HG02870 (cell line): ENCODE results near the gene CD109.
"Not testable (repeated sequence)": the region's sequence is repeated elsewhere in the genome, so short reads cannot be mapped to it uniquely, and the experiment has no call there.

ENCODE experiments used
- ATAC-seq: cut with Tn5 transposase; IDR thresholded peaks from one replicate; pipeline ENCODE4 v1.9.1; 2021; ENCODE audit warnings: mild to moderate bottlenecking, moderate library complexity; ENCODE audit not compliant: unreplicated experiment

Gene CD109

GRCh38 chr6:73782911-73783310 lies 86.9 kb downstream of the CD109 start:
- ATAC-seq: no peak

- ATAC-seq: no peak
Measured at GRCh38 chr6:73784726-73785505, 88.9 kb downstream of the CD109 start.

- ATAC-seq: no peak
Measured at GRCh38 chr6:73790574-73790973, 94.6 kb downstream of the CD109 start.

GRCh38 chr6:73791336-73791735 lies 95.3 kb downstream of the CD109 start:
- ATAC-seq: no peak

- ATAC-seq: no peak
Measured at GRCh38 chr6:73792738-73793137, 96.7 kb downstream of the CD109 start.

- no peak for ATAC-seq
Measured at GRCh38 chr6:73796881-73797280, 100.9 kb downstream of the CD109 start.

- no peak for ATAC-seq
Measured at GRCh38 chr6:73797861-73798260, 101.9 kb downstream of the CD109 start.

- ATAC-seq: peak; percentile 91
Measured at GRCh38 chr6:73798592-73798991, 102.6 kb downstream of the CD109 start.

GRCh38 chr6:73800997-73801396 lies 105.0 kb downstream of the CD109 start:
- no peak for ATAC-seq

- no peak for ATAC-seq
Measured at GRCh38 chr6:73801652-73802268, 105.8 kb downstream of the CD109 start.

GRCh38 chr6:73802366-73802765 lies 106.4 kb downstream of the CD109 start:
- ATAC-seq: no peak

GRCh38 chr6:73803562-73804241 lies 107.7 kb downstream of the CD109 start:
- no peak for ATAC-seq

GRCh38 chr6:73805221-73805620 lies 109.2 kb downstream of the CD109 start:
- not testable (repeated sequence) for ATAC-seq

- not testable (repeated sequence) for ATAC-seq
Measured at GRCh38 chr6:73805982-73806381, 110.0 kb downstream of the CD109 start.

- no peak for ATAC-seq
Measured at GRCh38 chr6:73811706-73812105, 115.7 kb downstream of the CD109 start.

GRCh38 chr6:73817253-73817652 lies 121.2 kb downstream of the CD109 start:
- peak; percentile 66 for ATAC-seq

- no peak for ATAC-seq
Measured at GRCh38 chr6:73823046-73823735, 127.2 kb downstream of the CD109 start.

- ATAC-seq: no peak
Measured at GRCh38 chr6:73823832-73824231, 127.8 kb downstream of the CD109 start.

GRCh38 chr6:73826571-73826970 lies 130.6 kb downstream of the CD109 start:
- no peak for ATAC-seq

GRCh38 chr6:73830119-73830518 lies 134.1 kb downstream of the CD109 start:
- peak; percentile 68 for ATAC-seq

GRCh38 chr6:73832313-73832712 lies 136.3 kb downstream of the CD109 start:
- no peak for ATAC-seq
